VCaP (cell line): ENCODE measurements around the gene FER1L5.

Experiments
- H3K27ac ChIP-seq: fragments of 450-650 bp; 2 replicates; pipeline ENCODE4 v1.5.1; 2017
- CTCF ChIP-seq: fragments of 450-650 bp; conservative IDR thresholded peaks from 2 replicates; pipeline ENCODE4 v1.5.1; 2017; ENCODE audit warnings: mild to moderate bottlenecking, moderate library complexity

Gene FER1L5

GRCh38 chr2:96727431-96727830, 84.9 kb downstream of the FER1L5 start:
- TF ChIP-seq CTCF: no peak
- H3K27ac ChIP-seq: no peak overlapping the region

- no peak for TF ChIP-seq CTCF
- H3K27ac ChIP-seq: peak overlapping the region; percentile 41
Measured at GRCh38 chr2:96729748-96730147, 87.2 kb downstream of the FER1L5 start.

GRCh38 chr2:96730212-96730611, 87.6 kb downstream of the FER1L5 start:
- H3K27ac ChIP-seq: peak overlapping the region; percentile 41; the same call in 1 of the 2 replicates
- no peak for TF ChIP-seq CTCF

- H3K27ac ChIP-seq: no peak overlapping the region
- TF ChIP-seq CTCF: no peak
Measured at GRCh38 chr2:96733931-96734330, 91.4 kb downstream of the FER1L5 start.

GRCh38 chr2:96734880-96735583, 92.5 kb downstream of the FER1L5 start:
- no peak overlapping the region for H3K27ac ChIP-seq
- no peak for TF ChIP-seq CTCF

- H3K27ac ChIP-seq: no peak overlapping the region
- TF ChIP-seq CTCF: no peak
Measured at GRCh38 chr2:96737251-96737650, 94.7 kb downstream of the FER1L5 start.

GRCh38 chr2:96737831-96738230, 95.3 kb downstream of the FER1L5 start:
- H3K27ac ChIP-seq: no peak overlapping the region

More at GRCh38 chr2:96737831-96738230, 95.3 kb downstream of the FER1L5 start:
- TF ChIP-seq CTCF: no peak
